Liver (tissue), 9 donors: ENCODE data around the gene RNF151. TPM values are rescaled to one million over a fixed set of nuclear protein-coding genes. Genes with fewer than 3 reads are reported as not detected.

Experiments
- DNase-seq: peaks from one replicate; pipeline ENCODE4 v3.0.0-alpha.2; 2017; ENCODE audit warnings: low spot score
- H3K27ac ChIP-seq, 2 donors: one replicate each; pipeline ENCODE4 v1.7.0; 2013; ENCODE audit warnings: inconsistent platforms in 2 of 2, low read length in 2 of 2, control low read depth in 1 of 2, low read depth in 1 of 2, mild to moderate bottlenecking in 1 of 2
- H3K27me3 ChIP-seq, 4 donors: one replicate each; pipeline versions ENCODE4 v1.6.1 to v1.7.0; 2013; ENCODE audit warnings: low read length in 3 of 4, inconsistent platforms in 1 of 4, mild to moderate bottlenecking in 1 of 4, moderate library complexity in 1 of 4; ENCODE audit not compliant: control insufficient read depth in 4 of 4, insufficient read depth in 4 of 4
- H3K36me3 ChIP-seq, 4 donors: one replicate each; pipeline versions ENCODE4 v1.6.1 to v1.7.0; 2013; ENCODE audit warnings: low read length in 3 of 4, mild to moderate bottlenecking in 3 of 4, low read depth in 1 of 4, moderate library complexity in 1 of 4; ENCODE audit not compliant: control insufficient read depth in 4 of 4, insufficient read depth in 3 of 4
- H3K4me1 ChIP-seq, 4 donors: one replicate each; pipeline versions ENCODE4 v1.6.1 to v1.7.0; 2013; ENCODE audit warnings: low read length in 3 of 4, mild to moderate bottlenecking in 3 of 4, moderate library complexity in 1 of 4; ENCODE audit not compliant: control insufficient read depth in 4 of 4, insufficient read depth in 4 of 4
- H3K4me3 ChIP-seq, 3 donors: one replicate each; pipeline versions ENCODE4 v1.6.1 to v1.7.0; 2013; ENCODE audit warnings: low read length in 3 of 3, control low read depth in 1 of 3, low read depth in 1 of 3, mild to moderate bottlenecking in 1 of 3
- H3K9ac ChIP-seq, 2 donors: one replicate each; pipeline ENCODE4 v1.7.0; 2013; ENCODE audit warnings: low read length in 2 of 2, mild to moderate bottlenecking in 2 of 2, moderate library complexity in 2 of 2, control low read depth in 1 of 2, low read depth in 1 of 2
- H3K9me3 ChIP-seq, 4 donors: one replicate each; pipeline versions ENCODE4 v1.6.1 to v1.7.0; 2013; ENCODE audit warnings: low read length in 3 of 4; ENCODE audit not compliant: control insufficient read depth in 4 of 4
- ATF3 ChIP-seq: IDR thresholded peaks from 2 replicates; pipeline ENCODE4 v1.6.1; 2016; ENCODE audit warnings: antibody characterized with exemption
- CTCF ChIP-seq: fragments of 150-350 bp; IDR thresholded peaks from 2 replicates; pipeline ENCODE4 v1.5.1; 2017; ENCODE audit warnings: improper control_type of control experiment, low read depth, low read length; ENCODE audit not compliant: missing input control
- EGR1 ChIP-seq, 2 donors: IDR thresholded peaks; 2 replicates each; pipeline ENCODE4 v1.6.1; 2016 to 2018; ENCODE audit warnings: antibody characterized with exemption in 2 of 2, low read depth in 2 of 2
- FOXA1 ChIP-seq: IDR thresholded peaks from 2 replicates; pipeline ENCODE4 v1.6.1; 2016; ENCODE audit warnings: antibody characterized with exemption
- FOXA2 ChIP-seq: IDR thresholded peaks from 2 replicates; pipeline ENCODE4 v1.6.1; 2016; ENCODE audit warnings: antibody characterized with exemption
- GABPA ChIP-seq, 2 donors: IDR thresholded peaks in 1 of 2; conservative IDR thresholded peaks in 1 of 2; 2 replicates each; pipeline ENCODE4 v1.6.1; 2016; ENCODE audit warnings: antibody characterized with exemption in 2 of 2, mild to moderate bottlenecking in 1 of 2, moderate library complexity in 1 of 2
- HNF4A ChIP-seq, 2 donors: conservative IDR thresholded peaks; 2 replicates each; pipeline ENCODE4 v1.6.1; 2016; ENCODE audit warnings: antibody characterized with exemption in 2 of 2, mild to moderate bottlenecking in 2 of 2
- HNF4G ChIP-seq: IDR thresholded peaks from 2 replicates; pipeline ENCODE4 v1.6.1; 2016; ENCODE audit warnings: antibody characterized with exemption
- JUND ChIP-seq, 2 donors: IDR thresholded peaks; 2 replicates each; pipeline ENCODE4 v1.6.1; 2016; ENCODE audit warnings: antibody characterized with exemption in 2 of 2
- MAX ChIP-seq: IDR thresholded peaks from 2 replicates; pipeline ENCODE4 v1.6.1; 2016; ENCODE audit warnings: antibody characterized with exemption
- RAD21 ChIP-seq, 2 donors: IDR thresholded peaks; 2 replicates each; pipeline ENCODE4 v1.6.1; 2016; ENCODE audit warnings: antibody characterized with exemption in 2 of 2, mild to moderate bottlenecking in 2 of 2
- REST ChIP-seq: IDR thresholded peaks from 2 replicates; pipeline ENCODE4 v1.6.1; 2016; ENCODE audit warnings: antibody characterized with exemption, mild to moderate bottlenecking
- RXRA ChIP-seq, 2 donors: IDR thresholded peaks; 2 replicates each; pipeline ENCODE4 v1.6.1; 2017 to 2018; ENCODE audit warnings: antibody characterized with exemption in 2 of 2, mild to moderate bottlenecking in 1 of 2
- SP1 ChIP-seq: IDR thresholded peaks from 2 replicates; pipeline ENCODE4 v1.6.1; 2018; ENCODE audit warnings: antibody characterized with exemption, mild to moderate bottlenecking
- TAF1 ChIP-seq: conservative IDR thresholded peaks from 2 replicates; pipeline ENCODE4 v1.6.1; 2016; ENCODE audit warnings: antibody characterized with exemption, mild to moderate bottlenecking
- YY1 ChIP-seq: IDR thresholded peaks from 2 replicates; pipeline ENCODE4 v1.6.1; 2016; ENCODE audit warnings: antibody characterized with exemption, mild to moderate bottlenecking
- ZBTB33 ChIP-seq: IDR thresholded peaks from 2 replicates; pipeline ENCODE4 v1.6.1; 2016; ENCODE audit warnings: antibody characterized with exemption
- WGBS: extraction: QIAGEN DNeasy Blood & Tissue Kit; methylation state at CpG from one replicate; pipeline ENCODE4 v1.1.7; 2013; 5-methylcytosine and 5-hydroxymethylcytosine counted together
- polyA plus RNA-seq, 2 donors: library from polyadenylated mRNA; stranded (reverse) in 1 of 2; unstranded in 1 of 2; fragments of 200-250 nt in 1 of 2; fragments of >200 nt in 1 of 2; fragmentation: Nextera tagmentation in 1 of 2; extraction: Ambion mirVana in 1 of 2; gene quantifications; one replicate each; pipeline versions ENCODE4 v1.2.1 to v1.2.3, GENCODE V29; 2013 to 2015
- total RNA-seq, 2 donors: library from RNA; depleted of rRNA; stranded (reverse); fragments of >200 nt; gene quantifications; one replicate each; pipeline ENCODE4 v1.2.3, GENCODE V29; 2014
- donor health status: healthy.
- donor health status: healthy.
- donor health status: healthy.
- donor health status: healthy.
- donor health status: healthy.

Gene RNF151
- total and polyA plus RNA-seq, 4 donors: not detected

GRCh38 chr16:1917056-1917664 is 49.5 kb upstream of the RNF151 start:
- no peaks in the 10 kb centered on the region for H3K9me3 ChIP-seq
- H3K4me3 ChIP-seq: no peak overlapping the region
- WGBS: 9% methylated on average over 22 of the region's 22 CpGs
- peaks cover 11 to 12% (median 11%) of the 10 kb centered on the region in 4 donors for H3K27me3 ChIP-seq
- peaks cover 0 to 14% (median 5%) of the 10 kb centered on the region in 4 donors for H3K4me1 ChIP-seq
- no peak for TF ChIP-seq HNF4A (conservative IDR thresholded peaks at IDR 0.05)
- TF ChIP-seq FOXA1: no peak
- no peak for TF ChIP-seq TAF1
- no peaks in the 10 kb centered on the region for H3K36me3 ChIP-seq
- H3K9ac ChIP-seq: no peak overlapping the region
- no peak overlapping the region for H3K27ac ChIP-seq
- no peak for DNase-seq

- TF ChIP-seq YY1 (no peak), EGR1 (IDR thresholded peaks at IDR 0.05; ENCODE audit: low read depth in 2 of 2) (no peak), REST (no peak), TAF1 (no peak), GABPA (IDR thresholded peaks at IDR 0.05 in 1 of 2, conservative IDR thresholded peaks at IDR 0.05 in 1 of 2) (no peak), FOXA2 (no peak), HNF4G (no peak), FOXA1 (no peak), MAX (no peak), ZBTB33 (no peak), JUND (IDR thresholded peaks at IDR 0.05) (no peak), SP1 (no peak), ATF3 (no peak), RAD21 (IDR thresholded peaks at IDR 0.05) (no peak), HNF4A (conservative IDR thresholded peaks at IDR 0.05) (no peak), RXRA (IDR thresholded peaks at IDR 0.05) (no peak), CTCF (no peak)
- Histone ChIP-seq H3K9me3 (no peaks in the 10 kb centered on the region), H3K4me1 (peaks cover 0 to 14% (median 5%) of the 10 kb centered on the region in 4 donors), H3K27me3 (peaks cover 11 to 17% (median 12%) of the 10 kb centered on the region in 4 donors), H3K27ac (no peak overlapping the region), H3K4me3 (peak overlapping the region in 1 of 3 donors; percentile 19), H3K9ac (no peak overlapping the region), H3K36me3 (no peaks in the 10 kb centered on the region)
- 3% methylated on average over 81 of the region's 81 CpGs for WGBS
- DNase-seq: no peak
Measured at GRCh38 chr16:1917665-1918350, 48.8 kb upstream of the RNF151 start.
